Measurements from ENCODE around the gene MAD1L1. TPM values are rescaled to one million over a fixed set of nuclear protein-coding genes. Genes with fewer than 3 reads are reported as not detected.

MAD1L1 gene
- total and polyA plus RNA-seq, 2 of the 13 experiments (the other 11 are each of a cell fraction or from before 2014, with no cell fraction given): 17.4 to 64.7 TPM

DNA sequence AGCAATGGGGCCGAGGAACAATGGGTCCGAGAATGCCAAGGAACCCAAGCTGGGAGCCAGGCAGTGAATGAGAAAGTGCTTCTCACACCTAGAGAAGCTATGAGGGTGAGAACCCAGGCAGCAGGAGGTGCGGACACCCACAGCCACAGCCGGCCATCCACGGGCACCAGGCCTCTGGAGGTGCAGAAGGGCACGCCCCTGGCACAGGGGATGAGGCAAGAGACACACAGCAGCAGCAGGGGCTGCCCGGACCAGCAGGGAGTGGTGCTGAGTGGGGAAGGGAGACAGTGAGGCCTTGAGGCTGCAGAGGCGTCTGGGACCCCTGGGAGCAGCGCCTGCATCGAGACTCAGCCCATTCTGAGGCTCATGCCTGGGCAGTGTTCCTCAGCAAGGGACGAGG, 135.3 kb downstream of the MAD1L1 start:
- Histone ChIP-seq H4K20me1 (ENCODE audit: insufficient read depth, low read length) (no peaks in the 10 kb centered on the region), H3K27me3 (ENCODE audit: control insufficient read depth in 1 of 2, insufficient read depth in 2 of 2, low read length in 2 of 2) (no peaks in the 10 kb centered on the region), H3K36me3 (replicated peaks in 1 of 2; ENCODE audit: control insufficient read depth in 1 of 2, insufficient read depth in 2 of 2, low read length in 2 of 2) (peaks cover 5 to 21% of the 10 kb centered on the region in 2 experiments; a peak in 3 of 5 replicates), H3K9me3 (ENCODE audit: low read length) (no peaks in the 10 kb centered on the region), H3K9ac (ENCODE audit: insufficient read depth, low read depth, low read length) (no peak overlapping the region), H3K79me2 (ENCODE audit: insufficient read depth, low read length) (no peaks in the 10 kb centered on the region), H3K4me1 (ENCODE audit: insufficient read depth, low read length) (peaks cover 11% of the 10 kb centered on the region), H3K4me3 (replicated peaks in 1 of 3; ENCODE audit: insufficient read depth in 1 of 3, low read depth in 2 of 3, low read length in 3 of 3) (no peak overlapping the region), H3K27ac (ENCODE audit: extremely low read length, insufficient read depth, low read length) (no peak overlapping the region), H3K4me2 (ENCODE audit: low read depth, low read length) (no peak overlapping the region), H2AFZ (ENCODE audit: low read length) (no peak overlapping the region)
- ChIA-PET CTCF (ENCODE audit: low intra/inter-chr PET ratio, low total read pairs) (no interaction called here), POLR2A (no interaction called here)
- no peak for FAIRE-seq
- DNase-seq (ENCODE audit: low spot score): no peak
- in situ Hi-C loops (cut with HindIII; ENCODE audit: extremely low pct_ligation_motif_present, low pct_unique_long_range_greater_than_20kb): no loop called here
- BruUV-seq (replicated peaks): no TSS peak
- WGBS (ENCODE audit: low lambda C conversion rate): 94% methylated on average over 7 of the region's 11 CpGs
- intact Hi-C loops (cut with micrococcal nuclease; ENCODE audit: unreplicated experiment): no loop called here
- ATAC-seq: no peak
- TF ChIP-seq ZMYM2 (CRISPR knock-in tag; IDR thresholded peaks at IDR 0.05) (no peak), ZFP36L1 (CRISPR knock-in tag; IDR thresholded peaks at IDR 0.05) (no peak), HNF4A (CRISPR knock-in tag; IDR thresholded peaks at IDR 0.05) (no peak), SP4 (CRISPR knock-in tag; IDR thresholded peaks at IDR 0.05) (no peak), KLF9 (CRISPR knock-in tag; IDR thresholded peaks at IDR 0.05; ENCODE audit: low read depth) (no peak), ZEB1 (IDR thresholded peaks at IDR 0.05; ENCODE audit: insufficient replicate concordance, low read depth) (no peak), FOXA3 (CRISPR knock-in tag; IDR thresholded peaks at IDR 0.05) (no peak)
- TF ChIP-seq, protein P1, sequence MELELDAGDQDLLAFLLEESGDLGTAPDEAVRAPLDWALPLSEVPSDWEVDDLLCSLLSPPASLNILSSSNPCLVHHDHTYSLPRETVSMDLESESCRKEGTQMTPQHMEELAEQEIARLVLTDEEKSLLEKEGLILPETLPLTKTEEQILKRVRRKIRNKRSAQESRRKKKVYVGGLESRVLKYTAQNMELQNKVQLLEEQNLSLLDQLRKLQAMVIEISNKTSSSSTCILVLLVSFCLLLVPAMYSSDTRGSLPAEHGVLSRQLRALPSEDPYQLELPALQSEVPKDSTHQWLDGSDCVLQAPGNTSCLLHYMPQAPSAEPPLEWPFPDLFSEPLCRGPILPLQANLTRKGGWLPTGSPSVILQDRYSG (CRISPR knock-in tag; IDR thresholded peaks at IDR 0.05): no peak
- TF ChIP-seq, protein P2, sequence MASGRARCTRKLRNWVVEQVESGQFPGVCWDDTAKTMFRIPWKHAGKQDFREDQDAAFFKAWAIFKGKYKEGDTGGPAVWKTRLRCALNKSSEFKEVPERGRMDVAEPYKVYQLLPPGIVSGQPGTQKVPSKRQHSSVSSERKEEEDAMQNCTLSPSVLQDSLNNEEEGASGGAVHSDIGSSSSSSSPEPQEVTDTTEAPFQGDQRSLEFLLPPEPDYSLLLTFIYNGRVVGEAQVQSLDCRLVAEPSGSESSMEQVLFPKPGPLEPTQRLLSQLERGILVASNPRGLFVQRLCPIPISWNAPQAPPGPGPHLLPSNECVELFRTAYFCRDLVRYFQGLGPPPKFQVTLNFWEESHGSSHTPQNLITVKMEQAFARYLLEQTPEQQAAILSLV (CRISPR knock-in tag; IDR thresholded peaks at IDR 0.05; ENCODE audit: borderline replicate concordance): no peak
- TF ChIP-seq, protein P3, sequence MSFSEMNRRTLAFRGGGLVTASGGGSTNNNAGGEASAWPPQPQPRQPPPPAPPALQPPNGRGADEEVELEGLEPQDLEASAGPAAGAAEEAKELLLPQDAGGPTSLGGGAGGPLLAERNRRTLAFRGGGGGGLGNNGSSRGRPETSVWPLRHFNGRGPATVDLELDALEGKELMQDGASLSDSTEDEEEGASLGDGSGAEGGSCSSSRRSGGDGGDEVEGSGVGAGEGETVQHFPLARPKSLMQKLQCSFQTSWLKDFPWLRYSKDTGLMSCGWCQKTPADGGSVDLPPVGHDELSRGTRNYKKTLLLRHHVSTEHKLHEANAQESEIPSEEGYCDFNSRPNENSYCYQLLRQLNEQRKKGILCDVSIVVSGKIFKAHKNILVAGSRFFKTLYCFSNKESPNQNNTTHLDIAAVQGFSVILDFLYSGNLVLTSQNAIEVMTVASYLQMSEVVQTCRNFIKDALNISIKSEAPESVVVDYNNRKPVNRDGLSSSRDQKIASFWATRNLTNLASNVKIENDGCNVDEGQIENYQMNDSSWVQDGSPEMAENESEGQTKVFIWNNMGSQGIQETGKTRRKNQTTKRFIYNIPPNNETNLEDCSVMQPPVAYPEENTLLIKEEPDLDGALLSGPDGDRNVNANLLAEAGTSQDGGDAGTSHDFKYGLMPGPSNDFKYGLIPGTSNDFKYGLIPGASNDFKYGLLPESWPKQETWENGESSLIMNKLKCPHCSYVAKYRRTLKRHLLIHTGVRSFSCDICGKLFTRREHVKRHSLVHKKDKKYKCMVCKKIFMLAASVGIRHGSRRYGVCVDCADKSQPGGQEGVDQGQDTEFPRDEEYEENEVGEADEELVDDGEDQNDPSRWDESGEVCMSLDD (CRISPR knock-in tag; IDR thresholded peaks at IDR 0.05; ENCODE audit: borderline replicate concordance): no peak
- TF ChIP-seq, protein P4, sequence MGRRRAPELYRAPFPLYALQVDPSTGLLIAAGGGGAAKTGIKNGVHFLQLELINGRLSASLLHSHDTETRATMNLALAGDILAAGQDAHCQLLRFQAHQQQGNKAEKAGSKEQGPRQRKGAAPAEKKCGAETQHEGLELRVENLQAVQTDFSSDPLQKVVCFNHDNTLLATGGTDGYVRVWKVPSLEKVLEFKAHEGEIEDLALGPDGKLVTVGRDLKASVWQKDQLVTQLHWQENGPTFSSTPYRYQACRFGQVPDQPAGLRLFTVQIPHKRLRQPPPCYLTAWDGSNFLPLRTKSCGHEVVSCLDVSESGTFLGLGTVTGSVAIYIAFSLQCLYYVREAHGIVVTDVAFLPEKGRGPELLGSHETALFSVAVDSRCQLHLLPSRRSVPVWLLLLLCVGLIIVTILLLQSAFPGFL (CRISPR knock-in tag; IDR thresholded peaks at IDR 0.05): no peak

Data from HepG2 (cell line).